WI38 (cell line): ENCODE measurements around the gene FEV.

Source experiments
- H3K4me3 ChIP-seq: 2 replicates; pipeline ENCODE4 v1.5.1; 2011; ENCODE audit warnings: low read depth, mild to moderate bottlenecking, control low read depth, low read length
- TF ChIP-seq, protein P1 (sequence below): IDR thresholded peaks from 2 replicates; pipeline ENCODE4 v1.5.1; 2012; ENCODE audit warnings: low read depth, mild to moderate bottlenecking, control low read depth, low read length

FEV gene

DNA sequence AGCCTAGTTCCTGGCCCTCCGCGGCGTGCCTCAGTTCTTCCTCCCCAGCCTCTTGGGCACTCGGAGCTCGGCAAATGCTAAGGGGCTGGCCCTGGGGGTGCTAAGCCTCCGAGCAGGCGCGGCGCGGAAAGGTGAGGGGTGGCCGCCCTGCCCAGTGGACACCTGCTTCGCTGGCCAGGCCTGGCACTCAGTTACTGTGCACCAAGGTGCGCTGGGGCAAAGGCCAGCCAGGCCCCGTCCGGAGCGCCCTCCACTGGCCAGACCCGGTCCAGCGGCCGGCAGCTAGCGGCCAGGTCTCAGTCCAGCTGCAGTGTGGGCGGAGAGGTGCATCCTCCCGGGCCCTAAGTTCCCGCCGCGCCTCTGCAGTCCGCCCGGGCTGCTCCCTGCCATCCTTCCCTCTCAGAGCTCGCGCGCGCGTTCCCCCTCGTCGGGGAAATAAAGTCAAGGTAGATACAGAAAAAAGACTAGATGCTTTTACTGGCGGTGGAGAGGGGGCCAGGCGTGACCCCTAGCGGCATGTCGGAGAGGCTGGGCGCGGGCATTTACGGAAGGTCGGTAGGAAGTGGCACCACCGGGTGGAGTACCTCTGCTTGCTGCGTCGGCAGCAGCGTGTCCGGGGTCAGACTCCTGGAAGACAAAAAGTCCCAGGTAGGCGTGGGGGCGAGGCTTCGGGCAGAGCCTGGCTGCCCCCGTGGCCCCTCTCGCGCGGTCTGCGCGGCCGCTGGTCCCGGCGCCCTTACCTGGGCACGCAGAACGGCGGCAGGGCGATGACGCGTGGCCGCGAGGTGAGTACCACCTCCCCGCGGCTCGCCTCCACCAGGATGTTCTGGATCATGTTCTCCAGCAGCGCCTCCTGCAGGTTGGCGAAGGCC, 17.6 kb upstream of the FEV start:
- H3K4me3 ChIP-seq: no peak overlapping the region
- TF ChIP-seq, protein P1, sequence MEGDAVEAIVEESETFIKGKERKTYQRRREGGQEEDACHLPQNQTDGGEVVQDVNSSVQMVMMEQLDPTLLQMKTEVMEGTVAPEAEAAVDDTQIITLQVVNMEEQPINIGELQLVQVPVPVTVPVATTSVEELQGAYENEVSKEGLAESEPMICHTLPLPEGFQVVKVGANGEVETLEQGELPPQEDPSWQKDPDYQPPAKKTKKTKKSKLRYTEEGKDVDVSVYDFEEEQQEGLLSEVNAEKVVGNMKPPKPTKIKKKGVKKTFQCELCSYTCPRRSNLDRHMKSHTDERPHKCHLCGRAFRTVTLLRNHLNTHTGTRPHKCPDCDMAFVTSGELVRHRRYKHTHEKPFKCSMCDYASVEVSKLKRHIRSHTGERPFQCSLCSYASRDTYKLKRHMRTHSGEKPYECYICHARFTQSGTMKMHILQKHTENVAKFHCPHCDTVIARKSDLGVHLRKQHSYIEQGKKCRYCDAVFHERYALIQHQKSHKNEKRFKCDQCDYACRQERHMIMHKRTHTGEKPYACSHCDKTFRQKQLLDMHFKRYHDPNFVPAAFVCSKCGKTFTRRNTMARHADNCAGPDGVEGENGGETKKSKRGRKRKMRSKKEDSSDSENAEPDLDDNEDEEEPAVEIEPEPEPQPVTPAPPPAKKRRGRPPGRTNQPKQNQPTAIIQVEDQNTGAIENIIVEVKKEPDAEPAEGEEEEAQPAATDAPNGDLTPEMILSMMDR: 0 out of 2 replicates have a peak, but pooled peaks have one; percentile 10

DNA sequence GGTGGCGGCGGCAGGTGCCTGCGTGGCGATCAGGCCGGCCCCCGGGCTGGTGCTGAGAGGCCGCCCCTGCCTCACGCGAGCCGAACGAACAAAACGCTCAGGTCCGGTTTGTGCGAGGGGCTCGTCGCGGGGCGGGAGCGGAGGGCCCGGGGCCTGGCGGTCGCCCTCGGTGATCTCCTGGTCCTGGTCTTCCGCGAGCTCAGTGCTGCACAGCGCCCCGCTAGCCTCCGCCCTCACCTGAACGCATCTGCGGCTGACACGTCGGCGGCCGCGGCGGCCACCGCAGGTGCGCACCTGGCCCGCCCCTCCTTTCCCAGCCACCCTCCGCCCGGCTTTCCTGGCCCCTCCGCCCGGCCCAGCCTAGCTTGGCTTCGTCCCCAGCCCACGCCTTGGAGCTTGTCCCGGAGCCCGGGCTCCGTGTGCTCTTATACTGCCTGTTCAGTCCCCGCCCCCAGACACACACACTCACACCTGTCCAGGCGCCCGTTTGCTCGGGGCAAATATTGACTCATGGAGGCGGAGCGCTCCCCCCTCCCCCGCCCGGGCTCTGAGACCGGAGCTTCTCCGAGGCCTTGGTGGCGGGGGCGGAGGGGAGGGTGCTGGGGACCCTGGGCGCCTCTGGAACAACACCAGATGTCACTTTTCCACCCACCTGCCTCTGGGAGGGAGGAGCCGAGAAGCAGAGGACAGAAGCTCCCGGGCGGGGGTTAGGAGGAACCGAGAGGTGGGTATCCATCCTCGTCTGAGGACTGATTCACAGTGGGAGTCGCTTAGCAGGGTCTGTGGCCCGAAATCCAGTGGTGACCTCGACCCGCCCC, 16.8 kb upstream of the FEV start:
- H3K4me3 ChIP-seq: no peak overlapping the region
- TF ChIP-seq, protein P1: no peak

DNA sequence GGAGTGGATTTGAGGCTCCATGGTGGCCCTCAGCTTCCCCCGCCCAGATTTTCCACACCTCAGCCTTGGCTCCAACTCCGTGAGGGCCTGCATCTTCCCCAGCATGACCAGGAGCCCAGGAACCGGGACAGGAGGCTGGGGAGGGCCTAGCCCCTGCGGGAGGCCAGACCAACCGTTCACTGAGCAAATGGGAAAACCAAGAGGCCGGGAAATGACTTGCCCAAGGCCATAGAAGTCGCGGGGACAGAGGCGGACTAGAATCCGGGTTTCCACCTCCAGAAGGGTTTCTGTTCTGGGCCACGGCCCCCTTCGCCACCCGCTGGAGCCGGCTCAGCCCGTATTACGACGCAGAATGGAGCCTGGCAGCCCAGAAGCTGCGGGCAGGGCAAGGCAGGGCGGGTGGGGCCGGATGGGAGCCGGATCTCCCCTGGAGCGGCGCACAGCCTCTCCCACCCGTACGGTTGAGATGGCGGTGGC, 16.2 kb upstream of the FEV start:
- no peak overlapping the region for H3K4me3 ChIP-seq

DNA sequence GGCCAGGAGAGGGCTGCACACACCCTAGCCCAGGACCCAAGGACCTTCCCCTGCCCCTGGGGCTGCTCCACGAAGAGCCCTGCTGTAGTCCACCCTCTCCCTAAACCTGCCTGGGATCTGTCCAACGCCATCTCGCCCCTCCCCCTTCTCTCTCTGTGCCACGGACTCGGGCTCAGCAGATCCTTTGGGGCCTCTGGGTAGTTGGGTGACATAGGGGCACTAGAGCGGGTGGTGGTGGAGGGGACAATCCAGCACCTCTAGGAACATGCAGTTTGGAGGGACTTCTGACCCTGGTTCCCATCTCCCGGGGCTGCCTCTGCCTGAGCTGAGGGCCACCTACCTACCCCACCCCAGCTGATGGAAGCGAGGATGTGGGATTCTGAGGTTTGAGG, 15.6 kb upstream of the FEV start:
- TF ChIP-seq, protein P1: no peak
- H3K4me3 ChIP-seq: no peak overlapping the region

More for the DNA sequence above, 16.2 kb upstream of the FEV start:
- TF ChIP-seq, protein P1: no peak

DNA sequence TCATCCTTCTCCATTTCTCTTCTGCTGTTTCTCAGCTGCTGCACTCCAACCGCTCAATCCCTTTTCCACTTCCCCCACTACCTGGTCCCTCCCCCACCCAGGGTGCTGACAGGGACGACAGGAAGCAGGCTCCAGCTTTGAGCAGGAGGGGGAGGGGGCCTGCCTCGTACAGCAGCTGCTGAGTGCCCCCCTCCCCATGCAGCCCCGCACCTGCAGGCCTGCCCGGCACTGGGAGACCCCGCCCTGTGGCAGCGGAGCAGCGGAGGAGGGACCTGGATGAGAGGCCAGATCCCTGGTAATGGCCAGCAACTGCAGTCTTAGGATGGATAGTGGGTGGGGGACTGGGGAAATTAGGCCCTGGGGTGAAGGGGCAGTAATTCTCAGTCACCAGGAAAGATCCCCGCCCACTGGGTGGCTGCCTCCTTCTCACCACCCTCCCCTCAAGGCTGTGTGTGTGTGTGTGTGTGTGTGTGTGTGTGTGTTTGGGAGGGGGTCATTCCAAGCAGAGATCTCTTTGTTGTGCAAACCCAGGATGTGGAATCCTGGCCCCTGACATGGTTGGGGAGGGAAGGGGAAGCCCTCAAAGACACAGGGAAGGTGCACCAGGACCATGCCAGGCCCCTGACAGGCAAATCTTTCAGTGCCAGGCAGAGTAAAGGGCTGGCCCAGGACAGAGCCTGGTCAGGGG, 15.0 kb upstream of the FEV start:
- no peak overlapping the region for H3K4me3 ChIP-seq
- TF ChIP-seq, protein P1: no peak

DNA sequence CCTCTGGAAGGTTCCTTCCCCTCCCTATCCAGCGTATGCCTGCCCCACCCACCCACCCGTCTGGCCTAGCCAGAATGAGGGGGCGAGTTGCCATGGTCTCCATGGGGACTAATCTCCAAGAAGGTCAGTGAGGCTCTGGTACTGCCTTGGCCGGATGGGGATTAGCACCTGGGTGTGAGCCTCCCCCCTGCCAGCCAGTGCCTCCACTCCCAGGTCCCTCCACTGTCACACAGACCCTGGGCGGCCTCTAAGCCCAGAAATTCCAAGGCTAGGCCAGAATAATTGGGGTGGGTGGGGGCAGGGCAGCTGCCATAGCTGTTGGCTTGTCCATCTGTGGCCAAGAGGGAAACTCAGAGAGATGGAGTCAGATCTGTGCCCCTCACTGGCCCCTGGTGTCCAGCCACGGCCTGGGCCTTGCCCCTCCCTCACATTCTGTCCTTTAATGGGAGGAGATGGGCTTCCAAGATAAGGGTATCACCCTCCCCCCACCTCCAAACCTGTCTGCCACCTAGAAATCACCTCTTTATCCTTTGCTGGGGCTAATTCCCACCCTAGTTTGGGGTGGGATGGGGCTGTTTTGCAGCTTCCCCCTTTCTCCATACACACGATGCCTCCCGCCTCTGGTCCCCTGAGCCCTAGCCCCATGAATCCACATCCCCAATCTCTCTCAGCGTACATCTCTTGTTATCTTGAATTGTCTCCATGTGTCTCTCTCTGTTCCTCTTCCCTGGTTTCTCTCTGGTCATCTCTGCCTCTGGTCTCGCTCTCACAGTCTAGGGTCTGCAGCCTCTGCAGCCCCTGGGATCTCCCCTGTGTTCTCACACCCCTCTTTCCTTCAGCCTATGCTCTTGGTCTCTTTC, 14.3 kb upstream of the FEV start:
- TF ChIP-seq, protein P1: no peak
- H3K4me3 ChIP-seq: no peak overlapping the region
